Trophoblast cell (in vitro differentiated cells and primary cell): ENCODE data around the gene C4orf46.

ENCODE experiments used
- DNase-seq, 2 donors: peaks; one replicate each; pipeline ENCODE4 v3.0.0-alpha.2; 2016
- H2AFZ ChIP-seq: 2 replicates; pipeline ENCODE4 v1.6.1; 2013; ENCODE audit warnings: low read length, moderate library complexity, mild to moderate bottlenecking; ENCODE audit not compliant: insufficient read depth, poor library complexity
- H2AK5ac ChIP-seq: 2 replicates; pipeline ENCODE4 v1.6.1; 2013; ENCODE audit warnings: mild to moderate bottlenecking, low read length
- H2BK120ac ChIP-seq: 2 replicates; pipeline ENCODE4 v1.6.1; 2013; ENCODE audit warnings: low read length, mild to moderate bottlenecking, moderate library complexity; ENCODE audit not compliant: insufficient read depth, poor library complexity
- H2BK12ac ChIP-seq: 2 replicates; pipeline ENCODE4 v1.6.1; 2013; ENCODE audit warnings: mild to moderate bottlenecking, low read length, moderate library complexity
- H2BK5ac ChIP-seq: 2 replicates; pipeline ENCODE4 v1.6.1; 2013; ENCODE audit warnings: low read length, low read depth, moderate library complexity, mild to moderate bottlenecking; ENCODE audit not compliant: poor library complexity
- H3K14ac ChIP-seq: 2 replicates; pipeline ENCODE4 v1.6.1; 2013; ENCODE audit warnings: mild to moderate bottlenecking, low read length
- H3K18ac ChIP-seq: 2 replicates; pipeline ENCODE4 v1.6.1; 2013; ENCODE audit warnings: mild to moderate bottlenecking, low read length
- H3K23ac ChIP-seq: 2 replicates; pipeline ENCODE4 v1.6.1; 2013; ENCODE audit warnings: low read length
- H3K27ac ChIP-seq: 2 replicates; pipeline ENCODE4 v1.5.1; 2013; ENCODE audit warnings: low read depth, mild to moderate bottlenecking, inconsistent platforms, low read length, moderate library complexity
- H3K27me3 ChIP-seq: 2 replicates; pipeline ENCODE4 v1.6.1; 2013; ENCODE audit warnings: inconsistent platforms, mild to moderate bottlenecking, low read length, moderate library complexity; ENCODE audit not compliant: insufficient read depth
- H3K36me3 ChIP-seq, 2 experiments: 1 replicate in 1 of 2; 2 replicates in 1 of 2; pipeline ENCODE4 v1.6.1; 2013; ENCODE audit warnings: low read length in 2 of 2, mild to moderate bottlenecking in 2 of 2, moderate library complexity in 1 of 2; ENCODE audit not compliant: insufficient read depth in 2 of 2, control insufficient read depth in 1 of 2
- H3K4ac ChIP-seq: 2 replicates; pipeline ENCODE4 v1.6.1; 2013; ENCODE audit warnings: low read depth, mild to moderate bottlenecking, low read length, moderate library complexity
- H3K4me1 ChIP-seq, 2 experiments: 1 replicate in 1 of 2; 2 replicates in 1 of 2; pipeline ENCODE4 v1.6.1; 2013; ENCODE audit warnings: low read length in 2 of 2, mild to moderate bottlenecking in 2 of 2, moderate library complexity in 1 of 2; ENCODE audit not compliant: insufficient read depth in 2 of 2, control insufficient read depth in 1 of 2
- H3K4me2 ChIP-seq: 2 replicates; pipeline ENCODE4 v1.6.1; 2013; ENCODE audit warnings: inconsistent platforms, mild to moderate bottlenecking, low read length, moderate library complexity
- H3K4me3 ChIP-seq: 2 replicates; pipeline ENCODE4 v1.5.1; 2013; ENCODE audit warnings: mild to moderate bottlenecking, low read depth, low read length, inconsistent platforms
- H3K79me1 ChIP-seq: one replicate; pipeline ENCODE4 v1.6.1; 2013; ENCODE audit warnings: low read length
- H3K79me2 ChIP-seq: 2 replicates; pipeline ENCODE4 v1.6.1; 2013; ENCODE audit warnings: low read length, mild to moderate bottlenecking; ENCODE audit not compliant: control insufficient read depth, insufficient read depth, poor library complexity
- H3K9ac ChIP-seq: 2 replicates; pipeline ENCODE4 v1.6.1; 2013; ENCODE audit warnings: mild to moderate bottlenecking, low read length
- H3K9me3 ChIP-seq: 2 replicates; pipeline ENCODE4 v1.6.1; 2013; ENCODE audit warnings: low read depth, mild to moderate bottlenecking, control low read depth, inconsistent platforms, low read length; ENCODE audit not compliant: insufficient read depth
- H4K12ac ChIP-seq: 2 replicates; pipeline ENCODE4 v1.6.1; 2013; ENCODE audit warnings: low read depth, mild to moderate bottlenecking, low read length, moderate library complexity
- H4K8ac ChIP-seq: 2 replicates; pipeline ENCODE4 v1.6.1; 2013; ENCODE audit warnings: low read depth, mild to moderate bottlenecking, low read length, moderate library complexity
- H4K91ac ChIP-seq: one replicate; pipeline ENCODE4 v1.6.1; 2013; ENCODE audit warnings: low read depth, mild to moderate bottlenecking, low read length, moderate library complexity
- WGBS: extraction: QIAGEN DNeasy Blood & Tissue Kit; methylation state at CpG from one replicate; pipeline ENCODE4 v1.1.7; 2013; ENCODE audit warnings: missing lambda C conversion rate; ENCODE audit not compliant: insufficient read length, insufficient coverage; ENCODE audit errors: extremely low coverage; 5-methylcytosine and 5-hydroxymethylcytosine counted together

Gene C4orf46

DNA sequence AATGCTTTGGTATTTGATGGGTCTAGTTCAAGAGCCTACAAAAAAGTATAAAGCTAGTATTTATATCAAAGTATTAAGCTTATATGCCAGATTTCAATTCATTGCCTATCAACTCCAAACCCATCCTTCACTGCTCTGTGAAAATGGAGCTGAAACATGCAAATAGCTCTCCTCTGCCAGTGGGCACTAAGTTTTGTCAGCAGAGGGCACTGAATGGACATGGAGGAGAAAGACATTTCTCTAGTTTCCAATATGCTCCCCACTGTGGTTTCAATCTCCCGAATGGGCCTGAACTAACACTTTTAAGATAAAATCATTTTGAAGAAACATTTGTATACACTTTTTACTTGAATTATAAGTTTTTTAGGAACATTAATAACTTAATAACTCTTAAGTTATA is 39.1 kb upstream of the C4orf46 start:
- H2AFZ ChIP-seq = no peak overlapping the region
- no peaks in the 10 kb centered on the region for H3K79me2 ChIP-seq
- no peak overlapping the region for H3K18ac ChIP-seq
- H2BK120ac ChIP-seq = no peak overlapping the region
- no peak overlapping the region for H2BK12ac ChIP-seq
- WGBS = no CpG with 5 or more reads among the region's 1 CpG
- H3K27ac ChIP-seq = no peak overlapping the region
- H2BK5ac ChIP-seq = no peak overlapping the region
- no peak overlapping the region for H3K9ac ChIP-seq
- H3K4me1 ChIP-seq = no peaks in the 10 kb centered on the region
- no peak overlapping the region for H3K23ac ChIP-seq
- H3K9me3 ChIP-seq = no peaks in the 10 kb centered on the region
- H4K8ac ChIP-seq = no peak overlapping the region
- no peak overlapping the region for H2AK5ac ChIP-seq
- DNase-seq = no peak
- H4K12ac ChIP-seq = no peak overlapping the region
- H3K4me2 ChIP-seq = no peak overlapping the region
- H3K4me3 ChIP-seq = no peak overlapping the region
- no peak overlapping the region for H3K4ac ChIP-seq
- no peaks in the 10 kb centered on the region for H3K79me1 ChIP-seq
- peaks cover 14 to 27% of the 10 kb centered on the region in 2 experiments for H3K36me3 ChIP-seq
- H3K27me3 ChIP-seq = no peaks in the 10 kb centered on the region
- H4K91ac ChIP-seq = no peak overlapping the region
- no peak overlapping the region for H3K14ac ChIP-seq

DNA sequence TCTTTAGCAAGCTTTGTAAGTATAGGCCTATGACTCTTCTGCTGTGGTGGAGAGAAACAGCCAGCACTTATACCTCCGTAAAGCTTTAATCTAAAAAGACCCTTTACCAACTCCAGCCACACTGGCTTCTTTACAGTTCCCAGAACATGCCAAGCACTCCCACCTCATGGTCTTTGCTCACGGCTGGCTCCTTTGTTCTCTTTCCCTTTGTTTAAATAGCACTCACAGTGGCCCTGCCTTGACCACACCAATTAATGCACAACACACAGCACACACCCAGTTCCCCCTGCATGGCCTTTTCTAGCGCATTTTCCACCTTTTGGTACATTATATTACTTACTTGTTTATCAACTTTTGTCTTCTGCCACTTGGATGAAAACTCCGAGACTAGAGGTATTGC is 32.6 kb upstream of the C4orf46 start:
- no peak overlapping the region for H2AFZ ChIP-seq
- no peak overlapping the region for H3K27ac ChIP-seq
- H2AK5ac ChIP-seq = no peak overlapping the region
- no peaks in the 10 kb centered on the region for H3K4me1 ChIP-seq
- no peak overlapping the region for H4K12ac ChIP-seq
- no peak overlapping the region for H2BK5ac ChIP-seq
- H3K23ac ChIP-seq = no peak overlapping the region
- no peak overlapping the region for H4K8ac ChIP-seq
- H3K27me3 ChIP-seq = no peaks in the 10 kb centered on the region
- DNase-seq = no peak
- H2BK12ac ChIP-seq = no peak overlapping the region
- no peaks in the 10 kb centered on the region for H3K79me2 ChIP-seq
- no peak overlapping the region for H3K4me3 ChIP-seq
- H4K91ac ChIP-seq = no peak overlapping the region
- no peak overlapping the region for H3K14ac ChIP-seq
- H3K36me3 ChIP-seq = peaks cover 3 to 11% of the 10 kb centered on the region in 2 experiments
- H3K4ac ChIP-seq = no peak overlapping the region
- H3K18ac ChIP-seq = no peak overlapping the region
- no peaks in the 10 kb centered on the region for H3K79me1 ChIP-seq
- no peaks in the 10 kb centered on the region for H3K9me3 ChIP-seq
- no peak overlapping the region for H2BK120ac ChIP-seq
- H3K4me2 ChIP-seq = no peak overlapping the region
- no peak overlapping the region for H3K9ac ChIP-seq
- WGBS = no CpG with 5 or more reads among the region's 4 CpGs

DNA sequence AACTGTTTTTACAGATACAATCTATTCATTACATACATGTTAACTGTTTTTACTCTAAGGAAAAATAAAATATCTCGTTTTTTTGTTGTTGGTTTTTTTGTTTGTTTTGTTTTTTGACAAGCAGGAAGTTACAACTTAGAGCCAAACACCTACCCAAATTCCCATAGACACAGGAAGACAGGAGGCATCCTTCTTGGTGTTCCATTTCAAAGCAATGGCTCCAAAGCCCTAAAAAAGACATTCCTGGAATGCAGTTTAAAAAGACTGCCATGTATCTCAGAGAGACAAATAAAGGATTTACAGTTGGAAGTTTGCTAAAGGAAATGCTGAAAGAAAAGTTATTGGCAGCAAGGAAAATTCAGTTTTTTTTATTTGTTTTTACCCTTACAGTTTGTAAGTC is 17.1 kb upstream of the C4orf46 start:
- Histone ChIP-seq H3K9me3 (no peaks in the 10 kb centered on the region), H3K79me1 (no peaks in the 10 kb centered on the region), H2AK5ac (no peak overlapping the region), H3K27ac (no peak overlapping the region), H2AFZ (no peak overlapping the region), H3K18ac (no peak overlapping the region), H3K14ac (no peak overlapping the region), H4K91ac (no peak overlapping the region), H3K23ac (no peak overlapping the region), H3K4ac (no peak overlapping the region), H3K79me2 (no peaks in the 10 kb centered on the region), H4K12ac (no peak overlapping the region), H3K4me3 (no peak overlapping the region), H2BK120ac (no peak overlapping the region), H2BK5ac (no peak overlapping the region), H2BK12ac (no peak overlapping the region), H3K9ac (no peak overlapping the region), H3K27me3 (no peaks in the 10 kb centered on the region), H3K36me3 (no peaks in the 10 kb centered on the region), H3K4me2 (no peak overlapping the region), H4K8ac (no peak overlapping the region), H3K4me1 (no peaks in the 10 kb centered on the region)
- no peak for DNase-seq
- no CpG with 5 or more reads among the region's 1 CpG for WGBS

DNA sequence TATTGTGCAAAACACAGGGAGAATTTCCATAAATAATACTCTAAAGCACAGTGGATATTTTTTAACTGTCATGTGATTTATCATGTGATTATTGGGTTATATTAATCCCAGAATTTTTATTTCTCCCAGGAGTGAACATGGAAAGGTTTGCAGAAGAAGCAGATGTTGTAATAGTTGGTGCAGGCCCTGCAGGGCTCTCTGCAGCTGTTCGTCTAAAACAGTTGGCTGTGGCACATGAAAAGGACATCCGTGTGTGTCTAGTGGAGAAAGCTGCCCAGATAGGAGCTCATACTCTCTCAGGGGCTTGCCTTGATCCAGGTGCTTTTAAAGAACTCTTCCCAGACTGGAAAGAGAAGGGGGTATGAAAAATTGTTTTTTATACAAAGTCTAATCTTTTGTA is 10.4 kb upstream of the C4orf46 start:
- H2BK120ac ChIP-seq = no peak overlapping the region
- H3K79me2 ChIP-seq = no peaks in the 10 kb centered on the region
- no peaks in the 10 kb centered on the region for H3K27me3 ChIP-seq
- H2BK12ac ChIP-seq = no peak overlapping the region
- H3K4ac ChIP-seq = no peak overlapping the region
- H3K4me1 ChIP-seq = no peaks in the 10 kb centered on the region
- H3K9ac ChIP-seq = no peak overlapping the region
- no peaks in the 10 kb centered on the region for H3K36me3 ChIP-seq
- no peak overlapping the region for H3K4me2 ChIP-seq
- H2AFZ ChIP-seq = no peak overlapping the region
- no peak overlapping the region for H3K23ac ChIP-seq
- H4K91ac ChIP-seq = no peak overlapping the region
- H4K8ac ChIP-seq = no peak overlapping the region
- H3K9me3 ChIP-seq = no peaks in the 10 kb centered on the region
- H2BK5ac ChIP-seq = no peak overlapping the region
- no CpG with 5 or more reads among the region's 2 CpGs for WGBS
- no peak overlapping the region for H3K4me3 ChIP-seq
- H3K14ac ChIP-seq = no peak overlapping the region
- H4K12ac ChIP-seq = no peak overlapping the region
- no peak for DNase-seq
- no peak overlapping the region for H3K18ac ChIP-seq
- H3K27ac ChIP-seq = no peak overlapping the region
- no peaks in the 10 kb centered on the region for H3K79me1 ChIP-seq
- H2AK5ac ChIP-seq = no peak overlapping the region
